PC-9 (cell line): Measurements from ENCODE around the gene CDC27.

Experiments
- EZH2 ChIP-seq: fragments of 200-600 bp; sonication (generic); IDR thresholded peaks from 2 replicates; pipeline ENCODE4 v1.8.0; 2017; ENCODE audit warnings: antibody characterized with exemption, low read depth
- TF ChIP-seq, protein P1 (sequence below): fragments of 200-600 bp; sonication (generic); conservative IDR thresholded peaks from 2 replicates; pipeline ENCODE4 v1.6.1; 2017; ENCODE audit warnings: mixed run types, antibody characterized with exemption, mild to moderate bottlenecking, moderate library complexity

DNA sequence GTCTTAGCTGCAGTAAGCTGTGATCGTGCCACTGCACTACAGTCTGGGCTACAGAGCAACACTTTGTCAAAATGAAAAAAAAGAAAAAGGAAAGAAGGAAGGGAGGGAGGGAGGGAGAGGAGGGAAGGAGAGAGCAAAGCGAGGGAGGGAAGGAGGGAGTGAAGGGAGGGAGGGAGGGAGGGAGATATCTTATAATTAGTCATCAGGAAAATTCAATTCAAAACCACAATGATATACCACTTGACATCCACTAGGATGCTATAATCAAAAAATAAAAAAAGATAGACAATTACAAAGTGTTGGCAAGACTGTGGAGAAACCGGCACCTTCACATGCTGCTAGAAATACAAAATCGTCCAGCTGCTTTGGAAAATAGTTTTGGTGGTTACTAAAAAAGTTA lies 93.8 kb downstream of the CDC27 start:
- TF ChIP-seq, protein P1, sequence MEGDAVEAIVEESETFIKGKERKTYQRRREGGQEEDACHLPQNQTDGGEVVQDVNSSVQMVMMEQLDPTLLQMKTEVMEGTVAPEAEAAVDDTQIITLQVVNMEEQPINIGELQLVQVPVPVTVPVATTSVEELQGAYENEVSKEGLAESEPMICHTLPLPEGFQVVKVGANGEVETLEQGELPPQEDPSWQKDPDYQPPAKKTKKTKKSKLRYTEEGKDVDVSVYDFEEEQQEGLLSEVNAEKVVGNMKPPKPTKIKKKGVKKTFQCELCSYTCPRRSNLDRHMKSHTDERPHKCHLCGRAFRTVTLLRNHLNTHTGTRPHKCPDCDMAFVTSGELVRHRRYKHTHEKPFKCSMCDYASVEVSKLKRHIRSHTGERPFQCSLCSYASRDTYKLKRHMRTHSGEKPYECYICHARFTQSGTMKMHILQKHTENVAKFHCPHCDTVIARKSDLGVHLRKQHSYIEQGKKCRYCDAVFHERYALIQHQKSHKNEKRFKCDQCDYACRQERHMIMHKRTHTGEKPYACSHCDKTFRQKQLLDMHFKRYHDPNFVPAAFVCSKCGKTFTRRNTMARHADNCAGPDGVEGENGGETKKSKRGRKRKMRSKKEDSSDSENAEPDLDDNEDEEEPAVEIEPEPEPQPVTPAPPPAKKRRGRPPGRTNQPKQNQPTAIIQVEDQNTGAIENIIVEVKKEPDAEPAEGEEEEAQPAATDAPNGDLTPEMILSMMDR = no peak
- no peak for TF ChIP-seq EZH2
